ENCODE data around the gene KHDRBS1.
A peak's percentile ranks its signal among the peaks of the same experiment; 100 is the strongest.
"Not testable (repeated sequence)": the region's sequence is repeated elsewhere in the genome, so short reads cannot be mapped to it uniquely, and the experiment has no call there.

Gene KHDRBS1

GRCh38 chr1:32013386-32014198 lies at the start of gene KHDRBS1:
TSS of gene KHDRBS1 (plus strand) at chr1:32013868. CDS start at chr1:32013996, 128 bp downstream.
- DNase-seq (ENCODE audit: insufficient read length, low spot score) (peak; percentile 98), FAIRE-seq (peak; percentile 94)

- FAIRE-seq (no peak), DNase-seq (ENCODE audit: insufficient read length, low spot score) (no peak)
These were observed 42.8 kb upstream of the KHDRBS1 start for GRCh38 chr1:31970873-31971272.

- FAIRE-seq (no peak), DNase-seq (ENCODE audit: insufficient read length, low spot score) (no peak)
These were observed 37.3 kb upstream of the KHDRBS1 start for GRCh38 chr1:31976401-31976800.

GRCh38 chr1:31977385-31978131 lies 36.1 kb upstream of the KHDRBS1 start:
- DNase-seq (ENCODE audit: insufficient read length, low spot score) (peak; percentile 33), FAIRE-seq (no peak)

GRCh38 chr1:31978843-31979400 lies 34.7 kb upstream of the KHDRBS1 start:
- FAIRE-seq = no peak

GRCh38 chr1:31980835-31981455 lies 32.7 kb upstream of the KHDRBS1 start:
- no peak for FAIRE-seq

More at GRCh38 chr1:31978843-31979400, 34.7 kb upstream of the KHDRBS1 start:
- no peak for DNase-seq (ENCODE audit: insufficient read length, low spot score)

GRCh38 chr1:31981456-31981839 lies 32.2 kb upstream of the KHDRBS1 start:
- DNase-seq (ENCODE audit: insufficient read length, low spot score) = no peak
- FAIRE-seq = no peak

More at GRCh38 chr1:31980835-31981455, 32.7 kb upstream of the KHDRBS1 start:
- no peak for DNase-seq (ENCODE audit: insufficient read length, low spot score)

GRCh38 chr1:31981972-31982371 lies 31.7 kb upstream of the KHDRBS1 start:
- DNase-seq (ENCODE audit: insufficient read length, low spot score) (no peak), FAIRE-seq (no peak)

- DNase-seq (ENCODE audit: insufficient read length, low spot score) (no peak), FAIRE-seq (no peak)
These were observed 29.0 kb upstream of the KHDRBS1 start for GRCh38 chr1:31984419-31985347.

- FAIRE-seq (no peak), DNase-seq (ENCODE audit: insufficient read length, low spot score) (no peak)
These were observed 28.2 kb upstream of the KHDRBS1 start for GRCh38 chr1:31985430-31985829.

GRCh38 chr1:31987135-31987619 lies 26.5 kb upstream of the KHDRBS1 start:
- FAIRE-seq (no peak), DNase-seq (ENCODE audit: insufficient read length, low spot score) (no peak)

- DNase-seq (ENCODE audit: insufficient read length, low spot score) (no peak), FAIRE-seq (no peak)
These were observed 23.7 kb upstream of the KHDRBS1 start for GRCh38 chr1:31989964-31990363.

- no peak for FAIRE-seq
- no peak for DNase-seq (ENCODE audit: insufficient read length, low spot score)
These were observed 22.5 kb upstream of the KHDRBS1 start for GRCh38 chr1:31991182-31991581.

GRCh38 chr1:31995263-31995662 lies 18.4 kb upstream of the KHDRBS1 start:
- no peak for FAIRE-seq
- no peak for DNase-seq (ENCODE audit: insufficient read length, low spot score)

- not testable (repeated sequence) for DNase-seq (ENCODE audit: insufficient read length, low spot score); FAIRE-seq
These were observed 17.5 kb upstream of the KHDRBS1 start for GRCh38 chr1:31996121-31996520.

GRCh38 chr1:32001863-32002262 lies 11.8 kb upstream of the KHDRBS1 start:
- no peak for DNase-seq (ENCODE audit: insufficient read length, low spot score)
- no peak for FAIRE-seq

GRCh38 chr1:32002285-32002684 lies 11.4 kb upstream of the KHDRBS1 start:
- DNase-seq (ENCODE audit: insufficient read length, low spot score); FAIRE-seq: not testable (repeated sequence)

- no peak for DNase-seq (ENCODE audit: insufficient read length, low spot score)
- FAIRE-seq = no peak
These were observed 8.1 kb upstream of the KHDRBS1 start for GRCh38 chr1:32005522-32005921.

- DNase-seq (ENCODE audit: insufficient read length, low spot score) = no peak
- no peak for FAIRE-seq
These were observed 6.1 kb upstream of the KHDRBS1 start for GRCh38 chr1:32007591-32007940.

GRCh38 chr1:32010246-32010645 lies 3.4 kb upstream of the KHDRBS1 start:
- FAIRE-seq (no peak), DNase-seq (ENCODE audit: insufficient read length, low spot score) (no peak)

Measured in HTR-8/SVneo (cell line).